RKO (cell line): Measurements from ENCODE around the gene LACC1.

Source experiments
- DNase-seq: peaks from one replicate; pipeline ENCODE4 v3.0.0-alpha.2; 2016; ENCODE audit warnings: low spot score

LACC1 gene

DNA sequence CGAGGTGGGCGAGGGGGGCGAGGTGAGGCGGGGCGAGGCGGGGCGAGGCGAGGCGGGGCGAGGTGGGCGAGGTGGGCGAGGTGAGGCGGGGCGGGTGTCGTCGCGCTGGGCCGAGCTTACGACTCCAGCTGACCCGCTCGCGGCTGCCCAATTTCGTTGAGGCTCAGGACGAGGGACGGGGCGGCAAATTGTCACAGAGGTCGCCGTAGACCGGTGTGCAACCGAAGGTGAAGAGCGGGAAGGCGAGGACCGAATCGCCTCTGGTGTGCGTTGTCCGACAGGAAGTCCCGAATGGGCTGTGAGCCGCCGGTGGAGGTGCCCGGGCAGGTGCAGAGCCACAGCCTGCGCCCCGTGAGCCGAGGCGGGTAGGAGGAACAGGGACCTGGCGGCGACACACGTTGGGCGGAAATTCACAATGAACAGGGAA is at the start of gene LACC1:
TSS of gene LACC1 (plus strand) at position 150 of the 427 bp plus-strand sequence. CDS start 1,082 bp downstream, outside the sequence.
- DNase-seq: peak; percentile 39

DNA sequence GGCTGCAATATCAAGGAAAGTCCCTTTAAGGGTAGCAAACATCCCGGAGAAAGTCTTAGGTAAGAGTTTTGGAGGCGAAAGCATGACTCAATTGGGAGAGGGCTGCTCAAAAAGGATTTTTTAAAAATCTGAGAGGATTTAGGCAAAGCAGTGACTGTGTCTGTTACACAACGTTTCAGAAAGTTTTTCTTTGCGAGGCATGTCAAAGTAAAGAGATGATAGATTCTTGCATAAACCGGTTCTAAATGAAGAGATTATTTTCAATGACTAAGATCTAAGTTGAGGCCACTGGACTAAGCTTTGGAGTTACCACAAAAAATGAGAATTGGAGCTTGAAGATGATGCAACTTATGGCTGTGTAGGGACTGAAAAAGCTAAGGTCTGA is 49.2 kb upstream of the LACC1 start:
- no peak for DNase-seq

- DNase-seq: no peak
Observed at GRCh38 chr13:43831088-43831487, 48.6 kb upstream of the LACC1 start.

- no peak for DNase-seq
Observed at GRCh38 chr13:43835701-43836100, 44.0 kb upstream of the LACC1 start.

- no peak for DNase-seq
Observed at GRCh38 chr13:43838909-43839308, 40.8 kb upstream of the LACC1 start.

DNA sequence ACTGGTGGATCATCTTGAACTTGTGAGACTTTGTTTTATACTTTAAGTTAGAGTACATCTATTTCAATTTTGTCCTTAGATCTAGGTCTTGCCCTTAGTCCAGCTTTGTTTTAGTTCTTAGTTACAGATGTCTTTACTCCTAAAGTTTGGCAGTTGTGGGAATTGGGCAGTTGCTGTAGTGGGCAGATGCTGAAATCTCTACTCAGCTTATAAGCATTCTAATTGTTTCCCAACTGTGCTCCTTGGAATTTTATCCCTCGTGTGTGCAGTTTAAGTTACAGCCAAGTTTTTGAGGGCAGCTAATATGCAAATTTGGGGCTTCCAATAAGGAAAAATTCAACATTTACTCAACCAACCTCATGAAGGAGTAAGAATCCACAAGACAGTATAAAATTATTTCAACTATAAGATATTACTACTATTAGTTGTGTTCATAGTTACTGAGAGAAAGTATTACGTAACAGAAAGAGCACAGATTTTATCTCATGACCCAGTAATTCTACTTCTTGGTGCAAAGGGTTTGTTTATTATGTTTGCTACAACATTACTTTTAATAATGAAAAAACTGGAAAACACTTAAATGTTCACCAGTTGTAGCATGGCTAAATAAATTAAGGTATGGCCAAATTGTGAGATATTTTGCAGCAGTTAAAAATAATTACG is 33.1 kb upstream of the LACC1 start:
- DNase-seq: no peak

- no peak for DNase-seq
Observed at GRCh38 chr13:43848001-43848649, 31.6 kb upstream of the LACC1 start.

- no peak for DNase-seq
Observed at GRCh38 chr13:43850873-43851272, 28.8 kb upstream of the LACC1 start.

GRCh38 chr13:43852923-43853404 is 26.7 kb upstream of the LACC1 start:
- no peak for DNase-seq

DNA sequence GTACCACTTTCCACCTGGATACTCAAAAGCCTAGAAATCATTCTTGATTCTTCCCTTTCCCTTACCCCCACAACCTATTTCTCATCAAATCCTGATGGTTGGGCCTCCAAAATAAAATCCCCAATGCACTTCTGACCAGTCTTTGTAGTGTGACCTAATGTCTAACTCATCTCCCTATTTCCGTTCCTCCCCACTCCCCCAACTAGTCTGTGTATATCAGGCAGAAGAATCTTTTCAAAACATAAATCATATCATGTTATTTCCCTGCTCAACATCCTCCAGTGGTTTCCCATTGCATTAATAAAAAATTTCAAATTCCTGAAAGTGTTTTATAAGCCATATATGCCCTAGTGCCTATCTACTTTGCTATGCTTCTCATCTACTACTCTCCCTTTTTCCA is 17.8 kb upstream of the LACC1 start:
- DNase-seq: no peak

DNA sequence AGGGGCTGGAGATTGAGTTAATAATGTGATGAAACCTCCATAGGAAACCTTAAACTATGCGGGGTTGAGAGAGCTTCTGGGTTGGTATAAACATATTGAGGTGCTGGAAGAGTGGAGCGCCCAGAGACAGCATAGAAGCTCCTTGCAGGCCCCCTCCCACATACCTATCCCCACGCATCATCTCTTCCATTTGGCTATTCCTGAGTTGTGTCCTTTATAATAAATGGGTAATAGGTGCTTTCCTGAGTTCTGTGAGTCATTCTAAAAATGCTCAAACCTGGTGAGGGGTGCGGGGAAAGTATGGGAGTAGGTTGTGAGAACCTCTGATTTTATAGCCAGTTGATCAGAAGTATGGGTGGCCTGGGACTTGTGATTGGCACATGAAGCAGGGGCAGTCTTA is 14.8 kb upstream of the LACC1 start:
- no peak for DNase-seq

DNA sequence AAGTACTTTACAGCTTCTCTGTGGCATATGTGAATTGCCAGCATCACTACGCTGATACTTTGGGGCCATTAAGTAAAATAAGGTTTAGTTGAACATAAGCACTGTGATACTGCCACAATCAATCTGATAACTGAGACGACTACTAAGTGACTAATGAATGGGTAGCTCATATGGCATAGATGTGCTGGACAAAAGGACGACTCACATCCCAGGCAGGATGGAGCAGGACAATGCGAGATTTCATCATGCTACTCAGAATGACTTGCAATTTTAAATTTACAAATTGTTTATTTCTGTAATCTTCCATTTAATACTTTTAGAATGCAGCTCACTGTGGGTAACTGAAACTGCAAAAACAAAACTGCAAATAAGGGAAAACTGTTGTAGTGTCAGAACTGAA is 13.8 kb upstream of the LACC1 start:
- DNase-seq: peak; percentile 84

GRCh38 chr13:43872181-43872580 is 7.5 kb upstream of the LACC1 start:
- DNase-seq: no peak

DNA sequence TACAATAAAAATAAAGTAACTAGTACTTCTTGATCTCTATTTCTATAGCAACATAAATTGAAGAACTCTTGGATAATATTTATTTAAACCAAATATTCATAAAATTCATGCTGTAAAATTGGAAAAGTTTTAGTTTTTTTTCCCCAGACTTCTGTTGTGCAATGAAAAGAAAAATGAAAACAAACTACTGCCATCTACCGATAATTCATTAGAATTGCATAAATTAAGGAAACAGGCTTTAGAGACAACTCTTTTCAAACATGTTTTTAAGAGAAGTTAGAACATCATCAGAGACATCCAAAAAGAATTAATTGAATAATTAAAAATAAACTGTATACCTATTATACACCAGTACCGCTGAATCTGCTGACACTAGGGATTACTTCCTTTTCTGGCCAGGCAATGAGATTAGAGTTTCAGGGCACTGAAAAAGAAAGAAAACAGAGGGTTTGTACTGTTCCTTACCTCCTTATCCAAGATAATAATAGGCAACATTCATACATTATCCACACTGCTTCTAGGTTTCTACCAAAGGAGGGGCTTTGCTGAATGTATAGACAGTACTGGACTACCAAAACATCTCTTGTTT is 5.1 kb upstream of the LACC1 start:
- peak; percentile 71 for DNase-seq

- DNase-seq: peak; percentile 22
Observed at GRCh38 chr13:43876366-43876765, 3.3 kb upstream of the LACC1 start.

GRCh38 chr13:43877326-43877725 is 2.4 kb upstream of the LACC1 start:
- no peak for DNase-seq

- no peak for DNase-seq
Observed at GRCh38 chr13:43877766-43878165, 1.9 kb upstream of the LACC1 start.

DNA sequence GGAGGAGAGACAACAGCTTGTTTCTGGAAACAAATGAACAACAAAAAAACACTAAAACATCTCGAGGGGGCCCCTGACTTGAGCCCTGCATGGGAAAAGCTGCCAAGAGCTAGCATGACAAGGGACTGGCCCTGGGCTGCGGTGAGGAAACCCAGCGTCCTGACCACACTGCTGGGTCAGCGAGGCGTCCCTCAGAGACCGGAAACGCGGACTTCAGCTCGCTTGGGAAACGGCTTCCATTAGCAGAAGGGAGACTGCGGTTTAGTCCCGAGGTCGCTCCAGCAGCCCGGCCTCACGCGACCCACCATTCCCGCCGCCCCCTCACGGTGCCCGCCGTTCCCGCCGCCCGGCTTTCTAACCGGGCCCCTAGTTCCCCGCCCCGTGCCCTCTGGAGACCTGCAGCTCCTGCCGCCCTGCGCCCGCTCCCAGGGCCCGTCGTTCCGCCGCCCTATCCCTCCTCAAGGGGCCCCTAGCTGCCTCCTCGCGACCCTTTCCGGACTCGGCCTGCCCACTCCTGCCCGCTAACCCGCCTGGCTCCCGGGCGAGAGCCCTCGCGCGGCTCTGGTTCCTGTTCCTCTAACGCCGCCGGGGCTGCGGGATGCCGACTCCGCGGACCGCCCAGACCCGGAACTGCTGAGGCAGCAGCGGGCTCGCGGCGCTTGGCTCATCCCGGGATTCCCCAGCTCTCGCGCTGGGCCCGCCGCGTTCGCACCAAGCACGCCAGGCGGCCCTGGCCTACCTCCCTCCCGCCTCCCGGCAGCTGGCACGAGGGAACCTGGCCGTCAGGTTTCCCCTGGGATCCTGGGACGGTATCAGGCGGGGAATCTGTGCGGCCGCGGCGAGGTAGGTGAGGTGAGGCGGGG is 581 bp upstream of the LACC1 start, which contains the start of gene CCDC122:
TSS of gene CCDC122 (minus strand) at position 849 of the 863 bp plus-strand sequence. CDS start 10,364 bp downstream, outside the sequence.
- peak; percentile 73 for DNase-seq

- DNase-seq: peak; percentile 47
Observed at GRCh38 chr13:43880214-43880855, 631 bp downstream of the LACC1 start.

GRCh38 chr13:43880926-43881325 is 1.2 kb downstream of the LACC1 start:
- DNase-seq: no peak

DNA sequence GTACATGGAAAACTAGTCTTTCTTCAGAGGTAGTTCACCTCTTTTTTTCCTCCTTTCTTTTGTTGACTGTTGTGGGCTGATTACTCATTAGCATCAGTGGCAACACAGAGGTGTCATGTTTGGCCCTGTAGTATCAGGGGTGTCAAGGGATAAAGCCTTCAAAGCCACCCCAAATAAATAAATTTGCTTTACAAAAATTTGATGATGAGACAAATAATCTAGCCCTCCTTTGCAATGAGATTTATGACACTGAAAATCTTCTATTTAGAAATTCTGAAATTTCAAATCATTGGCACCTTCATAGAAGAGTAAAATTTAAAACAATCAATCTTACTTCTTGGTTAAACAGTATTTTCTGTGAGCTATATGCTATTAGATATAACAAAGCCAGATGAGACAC is 1.9 kb downstream of the LACC1 start:
- DNase-seq: no peak

- DNase-seq: no peak
Observed at GRCh38 chr13:43883631-43884030, 3.9 kb downstream of the LACC1 start.
